Endothelial cell of umbilical vein (primary cell): Measurements from ENCODE around the gene SNX3. TPM values are rescaled to one million over a fixed set of nuclear protein-coding genes. Genes with fewer than 3 reads are reported as not detected.

ENCODE experiments used
- BruUV-seq: library from RNA; stranded (reverse); fragments of 400-500 nt; replicated peaks from 2 replicates; lab custom pipeline; 2021; lab: Mats Ljungman, UMichigan
- CTCF ChIA-PET: fragments of 300-600, 350-600 bp; sonication (Branson Sonifier 250); formaldehyde crosslinking; loops from one replicate; lab custom pipeline; 2021; ENCODE audit warnings: antibody characterized with exemption, inconsistent platforms; lab: Charles Lee
- POLR2A ChIA-PET: fragments of 300-600, 350-600 bp; sonication (Branson Sonifier 250); formaldehyde crosslinking; loops from one replicate; lab custom pipeline; 2021; ENCODE audit warnings: antibody characterized with exemption, inconsistent platforms; lab: Charles Lee
- DNase-seq: peaks from one replicate; pipeline ENCODE4 v3.0.0-alpha.2; 2011; ENCODE audit warnings: low read depth, low spot score
- FAIRE-seq: peaks from 2 replicates; lab custom pipeline; 2011; peaks lifted over from hg19 to GRCh38; lab: Jason Lieb, UNC
- H2AFZ ChIP-seq: 2 replicates; pipeline ENCODE4 v1.6.0; 2012; ENCODE audit warnings: low read depth, low read length, control low read depth, inconsistent platforms
- H3K27ac ChIP-seq: 2 replicates; pipeline ENCODE4 v1.5.1; 2011; ENCODE audit warnings: low read depth, mild to moderate bottlenecking, control low read depth, low read length, moderate library complexity; ENCODE audit not compliant: insufficient read depth
- H3K27me3 ChIP-seq, 2 experiments: 2 replicates each; pipeline versions ENCODE4 v1.6.0 to v1.6.1; 2011; ENCODE audit warnings: low read length in 2 of 2, mixed read lengths in 1 of 2; ENCODE audit not compliant: control insufficient read depth in 2 of 2, insufficient read depth in 2 of 2
- H3K36me3 ChIP-seq, 2 experiments: 2 replicates in 1 of 2; 3 replicates in 1 of 2; pipeline ENCODE4 v1.5.1; 2011; ENCODE audit warnings: low read length in 2 of 2, mild to moderate bottlenecking in 1 of 2, moderate library complexity in 1 of 2; ENCODE audit not compliant: control insufficient read depth in 2 of 2, insufficient read depth in 2 of 2; ENCODE audit errors: extremely low read depth in 1 of 2
- H3K4me1 ChIP-seq: 3 replicates; pipeline ENCODE4 v1.5.1; 2011; ENCODE audit warnings: mild to moderate bottlenecking, low read length; ENCODE audit not compliant: control insufficient read depth, insufficient read depth; ENCODE audit errors: extremely low read depth
- H3K4me2 ChIP-seq: 2 replicates; pipeline ENCODE4 v1.6.1; 2011; ENCODE audit warnings: low read length, control low read depth, mixed read lengths; ENCODE audit not compliant: insufficient read depth
- H3K4me3 ChIP-seq, 3 experiments: fragments of 200-600 bp in 1 of 3; sonication (generic), shearing (Covaris generic) in 1 of 3; replicated peaks in 1 of 3; 2 replicates each; pipeline ENCODE4 v1.5.1; 2011 to 2016; ENCODE audit warnings: control low read depth in 3 of 3, low read length in 3 of 3, mild to moderate bottlenecking in 2 of 3, inconsistent platforms in 1 of 3, low read depth in 1 of 3, moderate library complexity in 1 of 3; ENCODE audit not compliant: insufficient read depth in 1 of 3
- H3K79me2 ChIP-seq: 2 replicates; pipeline ENCODE4 v1.6.0; 2012; ENCODE audit warnings: low read length, inconsistent platforms; ENCODE audit not compliant: control insufficient read depth, insufficient read depth
- H3K9ac ChIP-seq: replicated peaks from 2 replicates; pipeline ENCODE3; 2011; ENCODE audit warnings: low read length, control low read depth; ENCODE audit not compliant: insufficient read depth; ENCODE audit errors: extremely low read depth
- H3K9me1 ChIP-seq: replicated peaks from 3 replicates; pipeline ENCODE4 v1.6.0; 2011; ENCODE audit warnings: mild to moderate bottlenecking, low read length; ENCODE audit not compliant: control insufficient read depth, insufficient read depth; ENCODE audit errors: extremely low read depth
- H3K9me3 ChIP-seq: replicated peaks from 2 replicates; pipeline ENCODE4 v1.5.1; 2012; ENCODE audit warnings: low read length, inconsistent platforms; ENCODE audit not compliant: control insufficient read depth, insufficient read depth
- H4K20me1 ChIP-seq: replicated peaks from 2 replicates; pipeline ENCODE3; 2011; ENCODE audit warnings: mild to moderate bottlenecking, low read length; ENCODE audit not compliant: control insufficient read depth, insufficient read depth; ENCODE audit errors: extremely low read depth
- CTCF ChIP-seq, 2 donors: IDR thresholded peaks; 1 replicate in 1 of 2; 2 replicates in 1 of 2; pipeline ENCODE4 v1.5.1; 2011; ENCODE audit warnings: low read length in 2 of 2, mild to moderate bottlenecking in 2 of 2, moderate library complexity in 2 of 2, control low read depth in 1 of 2, inconsistent platforms in 1 of 2, low read depth in 1 of 2; ENCODE audit not compliant: insufficient read depth in 1 of 2; ENCODE audit errors: extremely low read depth in 1 of 2
- EZH2 ChIP-seq: IDR thresholded peaks from 2 replicates; pipeline ENCODE4 v1.6.1; 2012; ENCODE audit warnings: borderline replicate concordance, low read depth, mild to moderate bottlenecking, moderate library complexity, low read length, inconsistent platforms; ENCODE audit not compliant: severe bottlenecking
- FOS ChIP-seq: IDR thresholded peaks from 2 replicates; pipeline ENCODE4 v1.6.1; 2011; ENCODE audit warnings: mild to moderate bottlenecking, low read length, moderate library complexity, borderline replicate concordance; ENCODE audit not compliant: insufficient read depth
- GATA2 ChIP-seq: IDR thresholded peaks from 2 replicates; pipeline ENCODE4 v1.7.0; 2011; ENCODE audit warnings: low read depth, mild to moderate bottlenecking, moderate library complexity, mixed read lengths, low read length; ENCODE audit not compliant: insufficient read length, insufficient read depth
- JUN ChIP-seq: IDR thresholded peaks from 2 replicates; pipeline ENCODE4 v1.6.1; 2011; ENCODE audit warnings: borderline replicate concordance, low read depth; ENCODE audit not compliant: insufficient read length, insufficient read depth
- MAX ChIP-seq: IDR thresholded peaks from 2 replicates; pipeline ENCODE4 v1.6.1; 2011; ENCODE audit not compliant: insufficient read depth, insufficient read length
- MYC ChIP-seq: IDR thresholded peaks from one replicate; pipeline ENCODE4 v1.6.1; 2011; ENCODE audit warnings: mild to moderate bottlenecking, low read depth, low read length
- POLR2A ChIP-seq: IDR thresholded peaks from 2 replicates; pipeline ENCODE4 v1.6.1; 2012; ENCODE audit warnings: low read depth, mild to moderate bottlenecking, control low read depth, low read length
- POLR2AphosphoS5 ChIP-seq: IDR thresholded peaks from 2 replicates; pipeline ENCODE4 v1.6.1; 2012; ENCODE audit warnings: low read depth, mild to moderate bottlenecking, control low read depth, low read length, moderate library complexity; ENCODE audit not compliant: insufficient read depth
- dilution Hi-C: fragments of 300-500 bp; cut with MboI; formaldehyde crosslinking; loops from one replicate; pipeline ENCODE4 v1.15.0; 2019; ENCODE audit warnings: low sequenced_read_pairs; ENCODE audit not compliant: extremely low pct_ligation_motif_present
- intact Hi-C: fragments of 100-400 bp; cut with micrococcal nuclease; formaldehyde crosslinking; loops from one replicate; pipeline ENCODE4 v1.10.0; 2022
- polyA plus RNA-seq, 4 experiments: library from polyadenylated mRNA; depleted of rRNA in 3 of 4; stranded (reverse) in 3 of 4; unstranded in 1 of 4; fragments of >200 nt; gene quantifications; 2 replicates each; pipeline versions ENCODE4 v1.2.1 to v1.2.3, GENCODE V29; 2011 to 2012; ENCODE audit warnings: missing spikeins in 1 of 4
- total RNA-seq: library from RNA; stranded (reverse); gene quantifications from 2 replicates; pipeline ENCODE4 v1.2.3, GENCODE V29; 2021

SNX3 gene
- total and polyA plus RNA-seq, 2 donors (not counting 3 experiments of a cell fraction or from before 2014, with no cell fraction given), result 155 to 281 TPM

GRCh38 chr6:108175176-108175591, 85.7 kb downstream of the SNX3 start:
- H4K20me1 ChIP-seq, result no peaks in the 10 kb centered on the region
- H3K4me2 ChIP-seq, result no peak overlapping the region
- H3K9me1 ChIP-seq, result no peaks in the 10 kb centered on the region
- CTCF ChIA-PET, result interaction anchor here (1.2 to 5.8 kb wide), 2 partner anchors 317 to 349 kb away, joined by 4 to 45 read pairs; no protein-coding TSS in a partner anchor
- DNase-seq, result no peak
- TF ChIP-seq POLR2A, result no peak
- no peak for TF ChIP-seq FOS
- no peak for TF ChIP-seq MAX
- no peak for TF ChIP-seq EZH2
- TF ChIP-seq GATA2, result no peak
- no peak for TF ChIP-seq POLR2AphosphoS5
- no peak for TF ChIP-seq MYC
- TF ChIP-seq CTCF (IDR thresholded peaks at IDR 0.05; ENCODE audit: extremely low read depth in 1 of 2, insufficient read depth in 1 of 2, low read depth in 1 of 2, low read length in 2 of 2), result no peak
- no peak for TF ChIP-seq JUN
- peaks cover 74 to 98% of the 10 kb centered on the region in 2 experiments for H3K27me3 ChIP-seq
- no TSS peak for BruUV-seq
- no peaks in the 10 kb centered on the region for H3K36me3 ChIP-seq
- FAIRE-seq, result no peak
- no peaks in the 10 kb centered on the region for H3K79me2 ChIP-seq
- H3K4me3 ChIP-seq, result no peak overlapping the region
- H3K9ac ChIP-seq, result no peak overlapping the region
- POLR2A ChIA-PET, result no interaction called here
- peaks cover 5% of the 10 kb centered on the region for H3K4me1 ChIP-seq
- dilution Hi-C loops (no loop called here), intact Hi-C loops (loop anchor here (10.0 kb wide), 1 partner anchor 350 kb away; no protein-coding TSS in a partner anchor)
- H3K27ac ChIP-seq, result no peak overlapping the region
- H3K9me3 ChIP-seq, result no peaks in the 10 kb centered on the region
- no peak overlapping the region for H2AFZ ChIP-seq
